ENCODE data around the gene GLRX2. TPM values are rescaled to one million over a fixed set of nuclear protein-coding genes. Genes with fewer than 3 reads are reported as not detected.
A peak's percentile ranks its signal among the peaks of the same experiment; 100 is the strongest.
"Not testable (repeated sequence)": the region's sequence is repeated elsewhere in the genome, so short reads cannot be mapped to it uniquely, and the experiment has no call there.

GLRX2 gene
- total and polyA plus RNA-seq, 12 donors, result 3.0 to 59.8 (median 25.0) TPM

DNA sequence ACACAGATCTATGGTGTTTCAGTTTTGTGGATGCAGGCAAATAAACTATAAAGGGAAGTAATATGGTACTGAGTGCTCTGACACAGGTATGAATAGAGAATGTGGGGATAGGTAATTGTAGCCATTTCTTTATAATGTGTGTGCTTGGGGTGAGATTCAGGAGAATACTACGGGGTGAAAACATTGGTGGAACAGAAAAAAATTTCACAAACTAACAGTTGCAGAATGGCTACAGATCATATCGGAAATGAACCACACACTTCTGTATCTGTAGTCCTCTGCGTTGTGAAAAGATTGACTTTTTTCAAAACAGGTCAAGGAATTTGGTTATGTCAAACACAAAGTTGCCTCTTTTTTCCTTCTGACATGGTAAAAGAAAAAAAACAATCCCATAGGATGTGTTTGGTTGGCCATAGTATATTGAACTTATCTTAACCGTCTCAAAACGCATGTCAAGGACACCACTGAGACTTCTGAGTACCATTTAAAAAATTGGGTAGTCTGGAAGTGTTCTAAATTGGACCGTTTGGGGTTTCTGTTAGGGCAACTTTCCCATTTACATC is 15.5 kb upstream of the GLRX2 start:
- Histone ChIP-seq H3K9me3 (replicated peaks in 1 of 3) (no peaks in the 10 kb centered on the region), H3K4me1 (replicated peaks in 1 of 2) (peaks cover 19 to 31% of the 10 kb centered on the region in 2 donors), H3K27me3 (no peaks in the 10 kb centered on the region), H3K27ac (peak overlapping the region in 1 of 5 donors; percentile 96), H3K36me3 (replicated peaks in 1 of 2) (peaks cover 0 to 7% of the 10 kb centered on the region in 2 donors), H3K4me3 (peak overlapping the region in 1 of 4 donors; percentile 90)
- intact Hi-C loops (cut with DNase I), result loop anchor here in 1 of 2 donors (10.0 kb wide), 1 partner anchor 646 kb away; no protein-coding TSS in a partner anchor
- TF ChIP-seq POLR2A (IDR thresholded peaks at IDR 0.05), result no peak
- TF ChIP-seq CTCF (IDR thresholded peaks at IDR 0.05), result no peak
- 56 to 78% (median 69%) methylated on average over 6 of the region's 6 CpGs for WGBS, 4 donors
- no peak for DNase-seq

DNA sequence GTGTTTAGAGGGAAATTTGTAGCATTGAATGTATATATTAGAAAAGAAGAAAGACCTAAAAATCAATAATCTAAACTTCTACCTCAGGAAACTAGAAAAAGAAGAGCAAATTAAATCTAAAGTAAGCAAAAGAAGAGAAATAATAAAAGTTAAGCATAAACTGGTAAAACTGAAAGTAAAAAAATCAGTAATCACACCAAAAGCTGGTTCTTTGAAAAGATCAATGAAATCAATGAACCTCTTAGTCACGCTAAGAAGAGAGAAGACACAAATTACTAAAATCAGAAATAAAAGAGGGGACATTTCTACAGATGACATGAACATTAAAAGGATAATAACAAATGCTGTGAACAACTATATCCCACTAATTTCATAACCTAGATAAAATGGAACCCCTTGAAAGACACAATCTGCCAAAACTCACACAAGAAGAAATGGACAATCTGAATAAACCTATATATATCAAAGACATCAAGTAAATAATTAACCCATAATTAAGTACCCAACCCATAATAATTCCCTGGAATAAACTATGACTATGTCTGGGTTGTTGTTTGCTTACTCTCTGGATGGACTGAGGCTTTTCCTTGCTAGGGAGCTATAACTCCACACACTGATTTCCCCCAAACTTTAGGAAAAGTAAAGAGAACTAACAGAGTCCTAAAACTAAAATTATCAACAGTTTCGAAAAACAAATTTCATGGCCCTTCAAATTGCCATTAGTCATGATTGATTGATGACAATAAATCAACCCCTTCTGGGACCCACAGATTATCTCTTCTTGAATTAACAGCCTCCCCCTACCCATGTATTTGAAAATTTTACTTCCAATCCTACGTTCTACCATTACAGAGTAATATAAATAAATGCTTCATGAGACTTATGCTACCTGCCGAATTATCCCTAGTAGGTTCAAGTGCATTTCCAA is 13.9 kb upstream of the GLRX2 start:
- no peak for TF ChIP-seq POLR2A (IDR thresholded peaks at IDR 0.05)
- no peak for TF ChIP-seq CTCF (IDR thresholded peaks at IDR 0.05)

GRCh38 chr1:193118194-193118593 is 13.0 kb upstream of the GLRX2 start:
- Histone ChIP-seq H3K27ac (no peak overlapping the region), H3K27me3 (no peaks in the 10 kb centered on the region), H3K36me3 (replicated peaks in 1 of 2) (no peaks in the 10 kb centered on the region), H3K9me3 (replicated peaks in 1 of 3) (no peaks in the 10 kb centered on the region), H3K4me1 (replicated peaks in 1 of 2) (peaks cover 6 to 16% of the 10 kb centered on the region in 2 donors), H3K4me3 (no peak overlapping the region)
- intact Hi-C loops (cut with DNase I), result loop anchor here in 1 of 2 donors (10.0 kb wide), 1 partner anchor 53 kb away; no protein-coding TSS in a partner anchor
- DNase-seq, result no peak
- TF ChIP-seq CTCF (IDR thresholded peaks at IDR 0.05), result no peak
- no peak for TF ChIP-seq POLR2A (IDR thresholded peaks at IDR 0.05)
- 84 to 90% (median 86%) methylated on average over 3 of the region's 3 CpGs for WGBS, 4 donors

More for the DNA sequence above, 13.9 kb upstream of the GLRX2 start:
- peaks cover 15 to 23% of the 10 kb centered on the region in 2 donors for H3K4me1 ChIP-seq (replicated peaks in 1 of 2)
- WGBS, 4 donors, result 82 to 88% (median 84%) methylated on average over 4 of the region's 4 CpGs
- intact Hi-C loops (cut with DNase I), result loop anchor here in 1 of 2 donors (10.0 kb wide), 1 partner anchor 54 kb away; no protein-coding TSS in a partner anchor
- H3K4me3 ChIP-seq, result no peak overlapping the region
- no peaks in the 10 kb centered on the region for H3K27me3 ChIP-seq
- H3K9me3 ChIP-seq (replicated peaks in 1 of 3), result no peaks in the 10 kb centered on the region
- H3K27ac ChIP-seq, result no peak overlapping the region
- no peaks in the 10 kb centered on the region for H3K36me3 ChIP-seq (replicated peaks in 1 of 2)
- no peak for DNase-seq

DNA sequence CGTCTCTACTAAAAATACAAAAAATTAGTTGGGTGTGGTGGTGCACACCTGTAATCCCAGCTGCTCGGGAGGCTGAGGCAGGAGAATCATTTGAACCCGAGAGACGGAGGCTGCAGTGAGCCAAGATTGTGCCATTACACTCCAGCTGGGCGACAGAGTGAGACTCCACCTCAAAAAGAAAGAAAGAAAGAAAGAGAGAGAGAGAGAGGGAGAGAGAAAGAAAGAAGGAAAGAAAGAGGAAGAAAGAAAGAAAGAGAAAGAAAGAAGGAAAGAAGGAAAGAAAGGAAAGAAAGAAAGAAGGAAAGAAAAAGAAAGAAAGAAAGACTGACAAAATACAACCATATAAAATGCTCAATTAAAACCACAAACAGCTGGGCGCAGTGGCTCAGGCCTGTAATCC is 12.0 kb upstream of the GLRX2 start:
- WGBS, 4 donors, result 90 to 93% (median 91%) methylated on average over 6 of the region's 6 CpGs
- H3K27ac ChIP-seq; DNase-seq; H3K36me3 ChIP-seq (replicated peaks in 1 of 2); H3K9me3 ChIP-seq (replicated peaks in 1 of 3); H3K27me3 ChIP-seq; H3K4me3 ChIP-seq: not testable (repeated sequence)
- intact Hi-C loops (cut with DNase I), result loop anchor here in 1 of 2 donors (10.0 kb wide), 1 partner anchor 52 kb away; no protein-coding TSS in a partner anchor
- peaks cover 1 to 13% of the 10 kb centered on the region in 2 donors for H3K4me1 ChIP-seq (replicated peaks in 1 of 2)
